T-helper 22 cell (primary cell): ENCODE data around the gene PIK3R3.

Experiments
- DNase-seq: peaks from one replicate; pipeline ENCODE4 v3.0.0-alpha.2; 2020; ENCODE audit warnings: low read depth

Gene PIK3R3

DNA sequence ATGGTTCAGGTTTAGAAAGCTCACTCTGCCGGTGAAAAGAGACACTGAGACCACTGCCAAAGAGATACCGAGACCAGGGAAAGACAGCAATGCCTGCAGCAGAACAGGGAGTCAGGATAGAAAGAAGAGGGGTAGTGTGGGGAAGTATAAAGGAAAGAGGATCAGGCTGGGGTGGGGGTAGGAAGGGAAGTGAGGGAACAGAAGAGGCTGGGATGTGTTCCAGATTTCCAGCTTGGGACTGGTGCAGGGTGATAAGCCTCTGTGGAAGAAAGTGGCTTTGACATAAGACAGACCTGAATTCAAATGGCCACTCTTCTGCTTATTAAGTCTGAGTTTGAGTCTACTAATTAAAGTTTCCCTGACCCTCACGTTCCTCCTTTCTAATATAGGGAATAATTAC is 105.9 kb downstream of the PIK3R3 start:
- no peak for DNase-seq

DNA sequence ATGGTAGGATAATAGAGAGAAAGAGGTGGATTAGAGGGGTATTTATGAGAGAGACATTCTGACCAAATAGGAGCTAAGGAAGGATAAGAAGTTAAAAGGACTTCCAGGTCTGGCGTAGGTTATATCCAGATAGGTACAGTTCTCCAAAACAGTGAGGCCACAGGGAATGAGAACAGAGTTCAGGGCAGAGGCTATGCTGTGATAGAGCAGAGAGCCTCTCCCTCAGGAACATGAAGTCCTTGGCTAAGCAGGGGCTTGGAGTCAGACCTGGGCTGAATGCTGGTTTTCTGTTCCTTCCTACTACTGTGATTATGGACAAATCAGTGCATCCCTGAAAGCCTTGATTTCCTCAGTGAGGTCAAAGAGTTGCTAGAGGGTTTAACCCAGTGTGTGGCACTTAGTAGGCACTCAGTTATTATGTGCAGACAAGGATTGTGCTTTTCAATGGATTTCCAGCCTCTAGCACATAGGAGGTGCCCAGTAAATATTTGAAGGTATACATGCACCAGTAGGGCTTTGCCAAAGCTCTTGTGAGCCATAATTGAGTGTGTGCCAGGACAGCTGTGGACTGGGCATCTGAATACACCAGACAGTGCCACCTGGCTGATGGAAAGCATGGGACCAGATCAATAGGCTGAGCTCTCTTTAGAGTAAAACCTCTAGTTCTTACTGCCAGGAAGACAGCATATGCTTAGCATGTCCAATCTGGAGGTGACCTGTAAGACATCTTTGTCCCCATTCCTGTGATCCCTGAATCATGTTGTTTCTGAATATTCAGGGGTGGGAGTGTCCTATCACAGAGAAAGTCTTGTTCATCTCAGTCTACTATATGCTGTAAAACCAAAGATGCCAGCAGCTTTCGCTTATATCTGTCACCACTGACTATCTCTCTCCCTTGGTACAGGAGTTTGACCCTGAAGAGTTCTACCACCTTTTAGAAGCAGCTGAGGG is 111.1 kb downstream of the PIK3R3 start:
- DNase-seq: no peak

DNA sequence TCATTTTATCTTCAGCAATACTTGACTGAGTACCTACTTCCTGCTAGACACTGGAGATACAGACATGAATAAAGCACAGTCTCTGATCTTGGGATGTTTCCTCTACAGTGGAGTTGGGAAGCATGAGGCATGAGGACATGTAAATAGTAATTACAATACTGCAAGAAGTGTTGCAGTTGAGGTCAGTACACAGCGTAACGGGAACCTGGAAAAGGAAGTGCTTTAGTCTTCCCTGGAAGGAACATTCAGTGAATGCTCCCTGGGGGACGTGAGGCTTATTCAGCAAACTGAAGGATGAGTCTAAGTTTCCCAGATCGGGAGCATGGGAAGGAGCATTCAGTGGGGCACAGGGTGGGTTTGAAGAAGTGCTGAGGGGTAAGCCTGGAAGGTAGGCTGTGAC is 112.4 kb downstream of the PIK3R3 start:
- no peak for DNase-seq

DNA sequence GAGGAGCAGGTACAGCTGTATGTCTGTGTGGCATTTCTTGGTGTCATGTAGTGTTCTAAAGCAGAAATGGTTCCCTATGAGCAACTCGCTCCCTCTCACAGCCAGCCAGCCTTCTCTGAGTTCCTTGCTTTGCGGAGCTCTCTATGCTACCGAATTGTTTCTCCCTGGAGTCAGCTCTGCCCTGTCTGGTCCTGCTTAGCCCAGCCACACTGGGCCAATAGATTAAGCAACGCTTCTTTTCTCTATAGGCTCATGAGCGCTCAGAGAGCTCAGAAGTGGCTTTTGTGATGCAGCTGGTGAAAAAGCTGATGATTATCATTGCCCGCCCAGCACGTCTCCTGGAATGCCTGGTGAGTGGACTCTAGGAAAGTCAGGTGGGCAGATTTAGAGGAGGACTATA is 113.1 kb downstream of the PIK3R3 start:
- no peak for DNase-seq

DNA sequence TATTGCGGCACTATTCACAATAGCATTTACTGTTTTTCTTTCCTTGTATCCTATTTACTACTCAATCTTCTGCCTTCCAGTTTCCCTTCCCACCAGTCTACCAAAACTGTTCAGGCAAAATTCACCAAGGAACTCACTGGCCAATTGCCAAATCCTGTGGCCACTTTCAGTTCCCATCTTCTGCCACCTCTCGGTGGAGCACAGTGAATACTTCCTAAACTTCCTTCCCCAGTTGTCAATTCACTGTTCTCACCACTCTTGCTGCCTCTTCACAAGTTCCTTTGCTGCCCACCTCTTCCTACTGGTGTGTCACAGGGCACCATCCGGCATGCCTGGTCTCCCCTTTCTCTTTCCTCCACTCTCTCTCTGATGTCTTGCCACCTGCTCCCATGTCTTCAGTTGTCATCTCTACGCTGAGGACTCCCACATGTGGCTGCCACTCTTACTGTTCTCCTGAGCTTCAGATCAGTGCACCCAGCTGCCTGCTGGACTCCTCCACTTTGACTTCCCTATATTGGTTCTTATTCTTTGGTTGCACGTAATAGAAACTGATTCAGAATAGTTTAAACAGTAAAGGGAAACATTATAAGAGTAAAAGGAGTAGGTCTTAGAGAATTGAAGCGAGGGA is 114.4 kb downstream of the PIK3R3 start:
- no peak for DNase-seq

DNA sequence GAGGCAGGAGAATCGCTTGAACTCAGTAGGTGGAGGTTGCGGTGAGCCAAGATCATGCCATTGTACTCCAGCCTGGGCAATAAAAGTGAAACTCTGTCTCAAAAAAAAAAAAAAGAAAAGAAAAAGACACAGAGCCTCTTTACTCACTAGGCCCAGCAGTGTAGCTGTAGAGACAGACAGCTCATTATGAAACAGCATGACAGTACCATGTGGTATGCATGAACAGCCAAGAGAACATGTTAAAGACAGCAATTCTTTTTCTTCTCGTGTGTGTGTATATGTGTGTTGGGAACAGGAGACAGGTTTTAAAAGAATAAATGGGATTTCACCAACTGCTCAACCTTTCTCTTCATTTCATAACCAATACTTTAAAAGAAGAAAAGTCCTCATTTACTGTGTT is 118.8 kb downstream of the PIK3R3 start:
- no peak for DNase-seq

DNA sequence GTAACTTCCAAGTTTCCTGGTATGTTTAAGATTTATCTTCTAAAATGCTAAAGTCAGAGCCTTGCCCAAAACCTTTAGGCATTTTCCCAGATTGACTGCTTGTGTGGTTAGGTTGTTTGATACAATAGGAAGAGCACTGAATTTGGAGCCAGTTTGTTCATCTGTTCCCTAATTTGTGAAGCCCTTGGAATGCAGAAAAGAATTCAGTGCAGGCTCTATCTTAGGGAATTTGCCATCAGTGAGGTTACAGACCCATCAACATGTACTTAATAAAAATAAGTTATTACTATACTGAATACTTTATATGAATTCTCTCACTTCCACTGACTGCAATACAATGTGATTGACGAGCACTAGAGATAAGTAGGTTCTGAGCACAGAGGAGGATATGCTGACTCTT is 120.2 kb downstream of the PIK3R3 start:
- no peak for DNase-seq

DNA sequence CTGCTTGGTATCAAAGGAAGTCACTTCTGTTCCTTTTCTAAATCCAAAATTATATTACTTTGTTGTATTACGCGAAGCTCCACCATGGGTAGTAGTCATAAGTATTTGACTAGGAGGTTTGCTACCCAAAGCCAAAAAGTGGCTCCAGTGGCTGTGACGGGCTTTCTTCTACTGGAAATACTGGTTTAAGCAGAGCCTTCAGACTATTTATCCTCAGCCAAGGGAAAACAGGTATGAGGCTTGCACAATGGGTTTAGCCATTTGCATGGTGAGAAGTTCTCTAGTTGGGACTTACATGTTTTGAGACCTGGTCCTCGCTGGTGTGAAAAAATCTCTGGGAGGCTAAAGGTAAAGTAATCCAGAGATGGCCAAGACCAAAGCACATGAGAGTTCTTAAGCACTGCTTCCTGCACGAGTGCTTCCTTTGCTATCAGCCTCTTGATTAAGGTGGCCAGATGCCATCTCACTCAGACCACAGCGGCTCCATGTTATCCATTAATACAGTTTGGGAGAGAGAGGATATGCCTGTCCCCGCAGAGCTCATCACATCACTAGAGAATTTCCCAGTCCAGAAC is 121.2 kb downstream of the PIK3R3 start:
- no peak for DNase-seq

DNA sequence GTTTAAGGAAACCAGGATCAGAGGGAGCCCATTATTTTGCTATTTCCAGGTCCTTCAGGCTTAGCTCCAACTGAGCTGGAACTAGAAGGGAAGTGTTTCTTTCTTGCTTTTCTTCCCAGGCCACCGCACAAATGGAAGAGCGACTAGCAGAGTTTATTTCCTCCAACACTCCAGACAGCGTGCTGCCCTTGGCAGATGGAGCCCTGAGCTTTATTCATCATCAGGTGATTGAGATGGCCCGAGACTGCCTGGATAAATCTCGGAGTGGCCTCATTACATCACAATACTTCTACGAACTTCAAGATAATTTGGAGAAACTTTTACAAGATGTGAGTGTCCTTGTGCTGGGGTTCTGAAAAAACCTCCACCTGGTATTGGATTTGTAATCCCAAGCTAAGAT is 121.8 kb downstream of the PIK3R3 start:
- DNase-seq: no peak

DNA sequence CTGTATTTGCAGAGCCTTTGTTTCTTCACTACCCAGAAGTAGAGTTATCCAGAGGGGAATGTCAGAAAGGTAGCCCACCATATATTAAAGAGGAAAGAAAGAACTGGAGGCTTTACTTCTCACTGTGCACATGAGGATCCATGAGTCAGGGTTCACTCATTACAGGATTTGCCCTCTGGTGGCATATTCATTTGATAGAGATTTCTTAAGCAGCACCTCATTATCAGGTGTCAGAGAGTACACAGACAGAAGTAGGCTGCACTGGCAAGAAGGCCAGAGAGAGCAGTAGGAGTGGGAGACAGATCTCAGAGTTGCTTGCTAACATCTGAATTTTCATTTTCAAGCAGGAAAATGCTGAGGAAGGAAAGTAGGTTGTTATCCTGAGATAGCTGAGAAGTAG is 123.8 kb downstream of the PIK3R3 start:
- DNase-seq: no peak

DNA sequence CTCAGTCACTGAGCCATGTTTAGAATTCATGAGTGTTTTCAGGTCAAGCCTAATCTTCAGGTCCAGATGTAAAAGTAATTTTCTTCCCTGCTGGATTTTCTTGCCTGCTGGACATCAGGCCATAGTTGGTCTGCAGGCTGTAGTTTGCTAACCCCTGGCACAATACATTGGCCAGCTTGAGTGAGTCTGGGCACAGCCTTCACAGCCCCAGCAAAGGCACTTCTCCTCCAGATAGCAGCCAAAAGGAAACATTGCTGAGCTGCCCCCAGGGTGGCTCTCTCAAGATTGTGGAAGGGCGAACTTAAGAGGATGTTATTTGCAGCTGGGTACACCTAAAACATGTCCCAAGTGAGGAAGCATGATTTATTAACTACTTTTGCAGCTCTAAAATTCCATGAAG is 126.8 kb downstream of the PIK3R3 start:
- no peak for DNase-seq

DNA sequence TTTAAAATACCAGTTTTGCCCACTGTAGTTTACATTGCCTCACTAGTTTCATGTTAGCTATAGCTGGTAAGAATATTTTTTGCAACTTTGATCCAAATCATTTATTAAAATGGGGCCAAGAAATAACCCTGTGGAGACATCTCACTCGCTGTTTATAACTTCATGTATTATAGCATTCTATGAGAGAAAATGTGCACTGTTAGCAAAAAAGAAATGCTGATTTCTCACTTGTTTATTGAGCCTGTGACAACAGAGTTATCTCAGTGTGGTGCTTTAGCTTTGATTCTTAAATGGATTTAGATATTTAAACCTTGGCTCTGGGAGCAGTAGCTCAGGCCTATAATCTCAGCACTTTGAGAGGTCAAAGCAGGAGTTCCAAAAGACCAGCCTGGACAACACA is 127.9 kb downstream of the PIK3R3 start:
- DNase-seq: no peak

DNA sequence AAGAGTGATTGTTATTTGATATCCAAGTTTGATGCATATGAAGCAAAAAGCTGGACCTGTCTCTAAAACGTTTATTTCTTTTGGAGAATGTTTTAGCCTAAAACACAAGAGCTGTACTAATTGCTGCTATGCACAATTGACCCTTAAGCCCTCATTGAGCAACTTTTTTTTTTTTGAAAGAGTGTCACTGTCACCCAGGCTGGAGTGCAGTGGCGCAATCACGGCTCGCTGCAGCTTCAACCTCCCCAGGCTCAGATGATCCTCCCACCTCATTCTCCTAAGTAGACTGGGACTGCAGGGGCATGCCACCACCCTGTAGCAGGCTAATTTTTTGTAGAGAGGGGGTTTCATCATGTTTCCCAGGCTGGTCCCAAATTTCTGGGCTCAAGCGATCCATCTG is 129.1 kb downstream of the PIK3R3 start:
- no peak for DNase-seq

DNA sequence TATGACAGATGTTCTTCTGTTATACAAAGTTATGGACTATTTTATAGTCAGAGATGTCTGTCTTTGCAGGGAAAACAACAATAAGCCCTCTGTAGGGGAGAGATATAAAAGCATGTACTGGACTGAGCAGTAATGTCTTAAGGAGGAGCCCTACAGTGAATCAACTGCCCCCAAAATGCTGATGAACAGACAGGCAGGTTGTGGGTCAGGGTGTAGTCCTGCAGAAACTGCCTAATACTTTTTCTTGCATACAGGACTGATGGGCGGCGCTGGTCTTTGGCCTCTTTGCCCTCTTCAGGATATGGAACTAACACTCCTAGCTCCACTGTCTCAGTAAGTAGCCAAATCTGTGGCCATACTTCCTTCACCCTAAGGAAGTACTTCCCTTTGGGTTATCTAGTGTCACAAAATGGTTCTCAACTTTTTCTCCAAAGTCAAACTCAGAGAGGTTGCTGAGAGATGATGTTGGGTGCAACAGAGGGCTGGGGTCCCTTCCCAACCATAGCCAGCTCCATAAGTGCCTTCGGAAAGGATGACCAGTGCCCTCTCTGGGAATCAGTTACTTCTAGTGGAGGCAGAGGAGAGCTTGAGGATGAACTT is 129.8 kb downstream of the PIK3R3 start:
- no peak for DNase-seq

DNA sequence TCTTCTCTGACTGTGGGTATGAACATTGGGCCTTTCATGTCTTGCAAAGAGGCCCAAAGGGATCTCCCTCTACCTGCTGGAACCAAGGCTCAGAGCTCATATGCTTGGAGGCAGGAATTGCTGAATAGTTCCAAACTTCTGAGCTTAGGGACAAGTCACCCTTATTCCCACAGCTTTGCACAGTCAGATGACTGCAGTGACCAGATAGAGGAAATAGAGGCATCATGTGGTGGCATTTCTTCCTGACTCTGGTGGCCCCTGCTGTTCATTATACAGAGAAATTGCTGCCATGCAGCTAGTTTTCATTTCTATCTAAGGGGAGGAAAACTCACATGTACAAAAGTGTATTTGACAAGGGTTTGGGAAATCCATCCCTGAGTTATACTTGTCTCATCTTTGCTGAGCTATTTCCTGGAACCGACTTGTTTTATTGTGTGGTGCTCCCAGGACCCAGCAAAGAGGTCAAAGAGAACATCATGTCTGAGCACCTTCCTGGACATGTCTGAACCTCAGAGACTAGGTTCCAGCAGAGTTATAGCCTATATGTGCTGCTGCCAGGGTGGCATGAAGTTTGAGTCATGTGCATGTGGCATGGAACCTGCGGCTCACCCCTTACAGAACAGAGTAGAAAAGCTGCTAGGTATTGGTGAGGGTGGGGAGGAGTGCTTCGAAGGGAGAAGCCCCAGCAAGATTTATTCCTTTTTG is 131.2 kb downstream of the PIK3R3 start:
- DNase-seq: no peak

DNA sequence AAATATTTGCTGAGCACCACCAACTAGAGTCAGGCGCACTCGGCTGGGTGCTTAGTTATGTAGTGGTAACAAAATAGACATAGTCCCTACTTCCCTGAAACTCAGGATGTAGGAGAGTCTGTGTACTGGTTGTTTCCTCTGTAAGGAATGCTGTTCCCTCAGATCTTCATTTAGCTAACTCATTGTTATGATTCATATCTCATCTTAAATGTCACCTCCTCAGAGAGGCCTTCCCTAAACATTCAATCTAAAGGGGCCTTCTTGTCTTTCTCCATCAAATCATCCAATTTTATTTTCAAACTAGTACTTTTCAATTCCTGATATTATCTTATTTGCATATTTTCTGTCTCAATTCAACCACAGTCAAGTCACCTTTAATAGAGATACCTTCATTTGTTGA is 132.9 kb downstream of the PIK3R3 start:
- no peak for DNase-seq

DNA sequence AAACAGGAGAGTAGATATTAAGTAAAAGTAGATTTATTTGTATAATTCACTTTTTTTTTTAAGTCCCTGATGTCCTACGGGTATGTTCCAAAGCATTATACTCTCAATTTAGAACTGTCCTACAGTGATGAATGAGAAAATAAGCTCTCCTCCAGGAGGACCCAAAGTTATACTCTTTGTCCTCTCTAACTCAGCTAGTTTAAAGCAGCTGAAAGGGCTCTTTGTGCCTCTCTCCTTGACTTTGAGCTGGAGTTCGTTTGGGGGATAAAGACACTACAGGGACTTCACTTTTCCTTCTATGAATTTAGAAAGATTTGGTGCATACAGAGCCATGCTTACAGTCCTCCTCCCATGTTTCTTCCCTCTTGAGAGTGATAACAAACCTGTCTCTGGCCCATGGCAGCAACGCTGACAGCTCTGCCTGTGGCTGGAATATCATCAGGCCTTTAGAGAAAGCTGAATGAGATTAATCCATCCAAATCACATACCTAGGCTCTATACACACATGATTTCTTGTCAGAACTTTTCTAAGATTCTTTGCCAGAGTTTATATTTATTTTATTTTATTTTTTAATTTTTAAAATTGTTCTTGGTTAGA is 134.3 kb downstream of the PIK3R3 start:
- no peak for DNase-seq

DNA sequence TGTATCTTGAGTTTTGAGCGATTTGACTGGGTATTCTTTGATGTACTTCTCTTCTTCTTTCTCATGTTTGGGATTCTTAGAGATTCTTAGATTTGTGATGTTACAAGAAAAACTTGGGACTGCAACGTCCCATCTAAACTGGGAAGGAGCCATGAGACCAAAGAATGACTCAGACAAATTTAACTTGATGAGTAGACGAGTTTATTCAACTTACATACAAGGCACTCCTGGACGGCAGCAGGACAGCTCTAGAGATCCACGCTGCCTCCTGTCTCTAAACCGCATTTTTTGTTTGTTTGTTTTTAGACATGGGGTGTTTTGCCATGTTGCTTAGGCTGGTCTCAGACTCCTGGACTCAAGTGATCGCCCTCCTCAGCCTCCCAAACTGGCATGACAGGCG is 137.1 kb downstream of the PIK3R3 start:
- DNase-seq: no peak

DNA sequence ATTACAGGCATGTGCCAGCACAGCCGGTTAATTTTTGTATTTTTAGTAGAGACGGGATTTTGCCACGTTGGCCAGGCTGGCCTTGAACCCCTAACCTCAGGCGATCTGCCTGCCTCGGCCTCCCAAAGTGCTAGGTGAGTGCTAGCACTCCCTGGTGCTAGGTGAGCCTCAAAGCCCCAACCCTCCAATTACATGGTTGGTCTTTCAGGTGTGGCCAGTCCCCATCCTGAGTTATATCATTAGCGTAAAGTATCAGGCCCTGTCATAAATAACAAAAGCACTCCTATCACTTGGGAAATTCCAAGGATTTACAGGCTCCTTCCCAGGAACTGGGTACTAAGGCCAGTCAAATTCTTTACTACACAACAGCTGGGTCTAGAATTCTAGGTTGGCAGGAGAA is 138.0 kb downstream of the PIK3R3 start:
- no peak for DNase-seq
